HepG2 (cell line): ENCODE measurements around the gene COL26A1. TPM values are rescaled to one million over a fixed set of nuclear protein-coding genes. Genes with fewer than 3 reads are reported as not detected.

Experiments
- ARNT2 ChIP-seq: sonication (generic); formaldehyde crosslinking; IDR thresholded peaks from 2 replicates; pipeline ENCODE4 v1.8.0; 2022; ENCODE audit warnings: mild to moderate bottlenecking, low read depth, missing genetic modification reagents, moderate library complexity
- CTCF ChIP-seq: sonication (generic); formaldehyde crosslinking; IDR thresholded peaks from 2 replicates; pipeline ENCODE4 v1.5.0; 2020; ENCODE audit warnings: mild to moderate bottlenecking, missing genetic modification reagents, moderate library complexity
- FOXC1 ChIP-seq: sonication (generic); formaldehyde crosslinking; IDR thresholded peaks from 2 replicates; pipeline ENCODE4 v1.8.0; 2022; ENCODE audit warnings: mild to moderate bottlenecking, missing genetic modification reagents, borderline replicate concordance
- HNRNPK ChIP-seq: fragments of 200-400 bp; formaldehyde crosslinking; IDR thresholded peaks from 2 replicates; pipeline ENCODE4 v1.6.1; 2018; ENCODE audit warnings: low read length, low read depth, moderate library complexity, mild to moderate bottlenecking; ENCODE audit not compliant: poor library complexity, severe bottlenecking
- HNRNPUL1 ChIP-seq: fragments of 200-400 bp; formaldehyde crosslinking; IDR thresholded peaks from 2 replicates; pipeline ENCODE4 v1.6.1; 2017; ENCODE audit warnings: low read depth, mild to moderate bottlenecking, low read length, moderate library complexity
- RNF2 ChIP-seq: fragments of 450-650 bp; conservative IDR thresholded peaks from 2 replicates; pipeline ENCODE4 v1.6.1; 2016; ENCODE audit warnings: low read depth
- THRA ChIP-seq: sonication (generic); formaldehyde crosslinking; IDR thresholded peaks from 2 replicates; pipeline ENCODE4 v1.4.0; 2020; ENCODE audit warnings: missing genetic modification reagents, borderline replicate concordance
- ZBTB7A ChIP-seq: sonication (generic); formaldehyde crosslinking; IDR thresholded peaks from 2 replicates; pipeline ENCODE4 v1.8.0; 2022; ENCODE audit warnings: mild to moderate bottlenecking, missing genetic modification reagents
- ZNF414 ChIP-seq: sonication (generic); formaldehyde crosslinking; IDR thresholded peaks from 2 replicates; pipeline ENCODE4 v1.5.0; 2020; ENCODE audit warnings: missing genetic modification reagents
- ZUFSP ChIP-seq: sonication (generic); formaldehyde crosslinking; IDR thresholded peaks from 2 replicates; pipeline ENCODE4 v1.9.0; 2021; ENCODE audit warnings: missing genetic modification reagents, mild to moderate bottlenecking, borderline replicate concordance
- polyA plus RNA-seq, 8 experiments: library from polyadenylated mRNA; depleted of rRNA in 3 of 8; stranded (reverse) in 7 of 8; unstranded in 1 of 8; fragments of >200 nt; fragmentation: Illumina TruSeq in 4 of 8; extraction: Trizol in 4 of 8; gene quantifications; 2 replicates each; pipeline versions ENCODE4 v1.2.1 to v1.2.3, GENCODE V29; 2011 to 2016; ENCODE audit warnings: low read depth in 4 of 8, missing spikeins in 1 of 8, mixed read lengths in 1 of 8; ENCODE audit not compliant: insufficient read depth in 1 of 8
- total RNA-seq, 5 experiments: library from RNA; depleted of rRNA; stranded (reverse); fragments of >200 nt; fragmentation: Illumina TruSeq; extraction: Trizol; gene quantifications; 2 replicates each; pipeline ENCODE4 v1.2.3, GENCODE V29; 2016; ENCODE audit warnings: low read depth in 1 of 5
- TF ChIP-seq, protein P1 (sequence below): sonication (generic); formaldehyde crosslinking; IDR thresholded peaks from 2 replicates; pipeline ENCODE4 v1.8.0; 2022; ENCODE audit warnings: missing genetic modification reagents, mild to moderate bottlenecking, inconsistent platforms, borderline replicate concordance

Gene COL26A1
- total and polyA plus RNA-seq, 2 of the 13 experiments (the other 11 are each of a cell fraction or from before 2014, with no cell fraction given): 7.8 to 9.2 TPM

DNA sequence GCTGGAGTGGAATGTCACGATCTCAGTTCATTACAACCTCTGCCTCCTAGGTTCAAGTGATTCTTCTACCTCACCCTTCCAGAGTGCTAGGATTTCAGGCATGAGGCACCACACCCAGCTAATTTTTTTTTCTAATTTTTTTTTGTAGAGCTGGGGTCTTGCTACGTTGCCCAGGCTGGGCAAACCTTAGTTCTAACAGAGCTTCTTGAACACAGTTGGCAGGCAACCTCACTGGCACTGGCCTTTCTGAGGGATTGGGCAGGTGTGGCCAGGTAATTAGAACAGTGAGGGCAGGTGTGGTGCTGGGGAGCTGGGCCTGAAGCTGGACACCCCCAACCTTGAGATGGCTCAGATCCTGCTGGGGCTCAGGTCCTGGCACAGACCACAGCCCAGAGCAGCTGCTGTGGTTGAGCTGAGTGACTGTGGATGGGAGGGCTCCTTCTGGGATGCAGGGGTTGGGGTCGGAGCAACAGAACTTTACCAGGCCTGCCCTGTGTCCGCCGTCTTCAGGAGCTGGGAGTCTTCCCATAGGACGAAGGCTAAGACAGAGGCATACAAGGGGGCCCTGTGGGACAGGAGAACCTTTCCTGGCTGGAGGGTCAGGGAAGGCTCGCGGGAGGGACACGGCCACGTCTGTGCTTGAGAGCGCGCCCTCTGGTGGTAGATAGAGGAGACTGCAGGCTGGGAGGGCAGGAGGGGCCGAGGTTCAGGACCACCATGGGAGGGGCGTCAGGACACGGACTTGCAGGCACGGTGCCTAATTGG is 48.2 kb downstream of the COL26A1 start (continued):
- peak; percentile 98 for TF ChIP-seq CTCF (CRISPR knock-in tag)
- TF ChIP-seq ZBTB7A (CRISPR knock-in tag): peak; percentile 92
- no peak for TF ChIP-seq ZUFSP (CRISPR knock-in tag)
- TF ChIP-seq, protein P1, sequence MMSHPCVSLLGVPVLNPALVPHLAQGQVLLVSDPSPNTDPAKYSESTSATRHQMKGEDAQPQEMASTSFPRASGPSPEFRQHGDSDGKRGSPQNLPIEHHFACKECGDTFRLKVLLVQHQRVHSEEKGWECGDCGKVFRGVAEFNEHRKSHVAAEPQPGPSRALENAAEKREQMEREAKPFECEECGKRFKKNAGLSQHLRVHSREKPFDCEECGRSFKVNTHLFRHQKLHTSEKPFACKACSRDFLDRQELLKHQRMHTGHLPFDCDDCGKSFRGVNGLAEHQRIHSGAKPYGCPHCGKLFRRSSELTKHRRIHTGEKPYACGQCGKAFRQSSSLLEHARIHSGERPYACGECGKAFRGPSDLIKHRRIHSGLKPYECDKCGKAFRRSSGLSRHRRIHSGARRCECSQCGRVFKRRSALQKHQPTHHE (CRISPR knock-in tag): no peak
- TF ChIP-seq THRA: peak; percentile 54; the same call in 1 of the 2 replicates
- TF ChIP-seq HNRNPUL1: no peak
- TF ChIP-seq HNRNPK: no peak
- 0 out of 2 replicates have a peak, but pooled peaks have one; percentile 49 for TF ChIP-seq FOXC1 (CRISPR knock-in tag)
- TF ChIP-seq ZNF414 (CRISPR knock-in tag): 0 out of 2 replicates have a peak, but pooled peaks have one; percentile 60
- TF ChIP-seq RNF2: no peak
- TF ChIP-seq ARNT2 (CRISPR knock-in tag): no peak
